ES-I3 (cell line): Measurements from ENCODE around the gene TIMM17B.
"Not testable (repeated sequence)": the region's sequence is repeated elsewhere in the genome, so short reads cannot be mapped to it uniquely, and the experiment has no call there.

ENCODE experiments used
- H3K36me3 ChIP-seq: 2 replicates; pipeline ENCODE4 v1.6.1; 2013; ENCODE audit warnings: mild to moderate bottlenecking, low read length, control low read depth, moderate library complexity; ENCODE audit not compliant: insufficient read depth
- H3K4me1 ChIP-seq: 2 replicates; pipeline ENCODE4 v1.6.1; 2013; ENCODE audit warnings: mild to moderate bottlenecking, control low read depth, low read length; ENCODE audit not compliant: insufficient read depth
- H3K9ac ChIP-seq: 2 replicates; pipeline ENCODE4 v1.6.1; 2013; ENCODE audit warnings: low read depth, mild to moderate bottlenecking, low read length, moderate library complexity
- H3K9me3 ChIP-seq: 2 replicates; pipeline ENCODE4 v1.6.1; 2013; ENCODE audit warnings: mild to moderate bottlenecking, low read length, moderate library complexity; ENCODE audit not compliant: control insufficient read depth, insufficient read depth

Gene TIMM17B

DNA sequence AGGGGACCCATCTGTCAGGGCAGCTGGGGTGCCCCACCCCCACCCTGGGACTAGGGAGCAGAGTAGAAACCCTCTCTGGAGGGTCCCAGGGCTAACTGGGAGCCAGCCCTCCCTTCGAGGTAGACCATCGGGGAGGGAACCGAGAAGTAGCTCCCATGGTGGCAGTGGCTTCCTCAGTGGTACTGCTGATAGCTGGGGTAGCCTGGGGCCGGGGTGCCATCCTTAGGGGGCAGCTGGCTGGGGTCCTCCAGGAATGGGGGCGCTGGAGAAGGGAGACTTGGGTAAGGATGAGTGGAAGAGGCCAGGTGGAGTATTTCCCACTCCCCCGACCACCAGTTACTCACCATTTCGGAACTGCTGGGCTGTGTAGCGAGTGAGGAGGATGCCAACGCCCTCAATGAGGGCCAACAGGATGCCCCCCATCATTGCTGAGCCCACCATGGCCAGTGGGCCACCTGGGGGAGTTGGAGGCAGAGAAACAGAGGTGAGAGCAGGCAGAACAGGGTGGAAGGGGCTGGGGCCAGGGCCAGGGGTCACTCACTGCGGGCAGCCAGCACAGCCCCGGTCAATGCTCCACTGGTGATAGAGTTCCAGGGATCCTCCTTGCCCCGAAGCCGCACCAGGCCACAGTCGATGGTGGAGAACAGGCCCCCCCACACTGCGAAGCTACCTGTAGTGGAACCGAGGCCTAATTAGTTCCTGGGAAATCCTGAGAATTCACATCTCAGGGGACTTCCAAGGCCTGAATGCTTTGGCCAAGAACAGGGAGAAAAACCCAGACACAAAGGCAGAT is 3.8 kb downstream of the TIMM17B start:
- Histone ChIP-seq H3K9me3 (no peaks in the 10 kb centered on the region), H3K4me1 (peaks cover 11% of the 10 kb centered on the region; the same call in 1 of the 2 replicates), H3K36me3 (no peaks in the 10 kb centered on the region; the same call in 1 of the 2 replicates), H3K9ac (no peak overlapping the region)

DNA sequence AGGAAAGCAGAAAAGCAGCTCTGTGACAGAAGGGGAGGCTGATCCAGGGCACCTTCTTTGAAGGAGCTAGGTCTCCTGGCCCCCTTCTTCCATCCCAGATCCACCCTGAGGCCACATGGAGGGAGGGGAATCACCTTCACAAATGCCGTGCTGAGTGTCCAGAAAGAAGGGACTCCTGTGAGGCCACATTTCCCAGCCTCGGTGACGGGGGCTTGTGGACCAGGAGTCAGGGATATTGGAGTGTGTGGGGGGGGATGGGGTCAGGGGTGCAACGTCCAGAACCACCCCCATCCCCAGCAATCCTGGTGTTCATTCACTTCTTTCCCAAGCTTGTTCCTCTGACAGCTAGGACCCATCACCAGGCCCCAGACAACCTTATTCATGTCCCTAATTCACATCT is 4.7 kb downstream of the TIMM17B start:
- H3K4me1 ChIP-seq: peaks cover 11% of the 10 kb centered on the region; the same call in 1 of the 2 replicates
- no peaks in the 10 kb centered on the region for H3K9me3 ChIP-seq
- H3K9ac ChIP-seq: no peak overlapping the region
- no peaks in the 10 kb centered on the region; the same call in 1 of the 2 replicates for H3K36me3 ChIP-seq

DNA sequence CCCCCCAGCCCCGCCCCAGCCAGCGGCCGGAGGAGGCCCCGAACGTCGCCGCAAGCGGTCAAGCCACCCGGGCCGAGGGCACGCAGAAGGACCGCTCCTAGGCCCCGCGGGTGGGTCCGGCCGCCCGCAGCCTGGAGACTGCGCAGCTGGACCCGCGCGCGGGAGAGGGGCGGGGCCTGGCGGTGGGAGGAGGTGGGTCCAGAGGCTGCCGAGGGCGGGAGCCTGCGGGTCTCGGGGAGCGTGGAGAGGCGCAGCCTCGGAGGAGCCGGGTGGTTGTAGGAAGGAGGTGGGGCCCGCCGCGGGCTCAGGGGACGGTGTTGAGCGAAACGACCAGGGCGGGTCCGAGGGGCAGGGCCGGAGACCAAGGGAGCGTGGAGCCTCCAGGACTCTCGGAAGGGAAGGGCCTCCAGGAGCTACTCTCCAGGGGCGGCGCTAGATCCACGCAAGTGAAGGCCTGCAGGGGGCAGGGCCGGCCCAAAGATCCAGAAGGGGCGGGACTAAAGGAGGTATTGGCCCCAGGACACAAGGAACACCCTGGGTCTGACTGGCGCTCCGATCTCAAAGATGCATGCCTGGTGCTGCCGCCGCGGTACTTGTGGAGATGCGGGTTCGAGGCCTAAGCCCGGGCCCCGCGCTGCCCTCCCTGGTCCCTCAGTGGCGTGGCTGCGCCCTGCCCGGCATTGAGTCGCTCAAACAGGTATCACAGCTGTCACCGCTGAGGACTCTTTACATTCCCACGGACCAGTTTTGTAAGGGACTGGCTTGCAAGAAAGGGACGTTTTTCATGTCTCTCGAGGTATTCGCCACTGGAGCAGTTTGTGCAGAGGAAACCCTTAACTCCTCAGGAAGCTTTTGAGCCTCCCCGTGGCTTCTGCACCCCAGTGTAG is 5.9 kb downstream of the TIMM17B start:
- Histone ChIP-seq H3K4me1 (peaks cover 11% of the 10 kb centered on the region; the same call in 1 of the 2 replicates), H3K9ac (peak overlapping the region; percentile 51), H3K9me3 (no peaks in the 10 kb centered on the region), H3K36me3 (no peaks in the 10 kb centered on the region; the same call in 1 of the 2 replicates)

DNA sequence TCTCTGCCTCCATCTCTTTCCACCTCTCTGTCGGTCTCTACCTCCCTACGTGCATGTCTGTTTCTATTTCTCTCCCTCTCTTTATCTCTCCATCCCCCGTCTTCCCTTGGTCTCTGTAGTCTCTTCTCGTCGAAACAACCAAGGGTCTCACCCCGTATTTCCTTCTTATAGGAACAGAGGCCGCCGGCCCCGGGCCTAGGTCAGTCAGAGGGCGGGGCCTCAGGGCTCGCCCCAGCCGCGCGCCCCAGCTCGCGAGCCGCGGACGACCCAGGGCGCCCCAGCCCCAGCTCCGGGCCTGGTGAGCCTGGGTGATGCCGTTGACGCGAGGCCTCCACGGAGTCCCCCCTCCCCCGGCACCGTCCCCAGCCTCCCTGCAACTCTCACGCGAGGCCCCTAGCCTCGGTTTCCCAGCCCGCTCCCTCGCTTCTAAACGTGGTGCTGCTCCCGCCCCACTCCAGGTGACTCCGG is 6.6 kb downstream of the TIMM17B start:
- no peaks in the 10 kb centered on the region; the same call in 1 of the 2 replicates for H3K36me3 ChIP-seq
- no peaks in the 10 kb centered on the region for H3K9me3 ChIP-seq
- peaks cover 11% of the 10 kb centered on the region; the same call in 1 of the 2 replicates for H3K4me1 ChIP-seq
- H3K9ac ChIP-seq: peak overlapping the region; percentile 51

DNA sequence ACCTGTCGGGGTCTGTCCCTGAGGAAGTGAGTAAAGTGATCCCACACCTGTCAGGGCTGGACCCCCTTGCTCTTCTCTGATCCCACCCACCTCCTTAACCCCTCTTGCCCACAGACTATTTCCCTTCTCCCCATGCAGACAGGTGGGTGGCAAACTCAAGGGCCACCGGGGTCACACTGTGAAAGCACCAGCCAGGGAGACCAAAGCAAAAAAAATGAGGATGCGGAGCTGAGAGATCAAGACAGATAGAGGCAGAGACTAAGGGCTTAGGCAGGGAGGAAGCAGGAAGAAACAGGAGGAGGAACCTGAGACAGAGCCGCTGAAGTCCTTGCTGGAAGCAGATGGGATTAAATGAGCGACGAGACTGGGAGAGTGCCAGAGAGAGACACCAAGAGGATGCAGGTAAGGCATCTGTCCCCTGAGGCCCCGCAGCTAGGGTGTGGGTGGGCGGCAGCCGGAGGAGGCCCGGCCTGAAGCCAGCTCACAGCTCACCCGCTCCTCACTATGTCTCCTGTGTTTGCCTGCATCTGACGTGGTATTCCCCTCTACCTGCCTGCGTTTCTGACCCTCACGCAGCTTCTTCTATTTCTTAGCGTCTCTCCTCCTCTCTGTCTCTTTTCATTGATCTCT is 7.2 kb downstream of the TIMM17B start:
- Histone ChIP-seq H3K9me3 (no peaks in the 10 kb centered on the region), H3K36me3 (no peaks in the 10 kb centered on the region; the same call in 1 of the 2 replicates), H3K9ac (peak overlapping the region; percentile 51; the same call in 1 of the 2 replicates), H3K4me1 (peaks cover 11% of the 10 kb centered on the region; the same call in 1 of the 2 replicates)

DNA sequence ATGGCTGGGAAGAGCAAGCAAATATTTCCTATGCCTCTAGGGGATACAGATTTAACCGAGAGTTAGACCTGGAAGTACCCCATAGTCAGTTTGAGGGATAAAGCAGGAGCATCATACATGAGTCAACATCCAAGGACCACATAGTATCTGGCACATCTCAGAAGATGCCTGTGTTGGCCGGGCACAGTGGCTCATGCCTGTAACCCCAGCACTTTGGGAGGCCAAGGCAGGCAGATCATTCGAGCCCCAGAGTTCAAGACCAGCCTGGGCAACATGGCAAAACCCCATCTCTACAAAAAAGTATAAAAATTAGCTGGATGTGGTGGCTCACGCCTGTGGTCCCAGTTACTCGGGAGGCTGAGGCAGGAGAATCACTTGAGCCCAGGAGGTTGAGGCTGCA is 11.0 kb downstream of the TIMM17B start:
- H3K36me3 ChIP-seq, H3K9me3 ChIP-seq, H3K9ac ChIP-seq: not testable (repeated sequence)
- peaks cover 11% of the 10 kb centered on the region; the same call in 1 of the 2 replicates for H3K4me1 ChIP-seq

DNA sequence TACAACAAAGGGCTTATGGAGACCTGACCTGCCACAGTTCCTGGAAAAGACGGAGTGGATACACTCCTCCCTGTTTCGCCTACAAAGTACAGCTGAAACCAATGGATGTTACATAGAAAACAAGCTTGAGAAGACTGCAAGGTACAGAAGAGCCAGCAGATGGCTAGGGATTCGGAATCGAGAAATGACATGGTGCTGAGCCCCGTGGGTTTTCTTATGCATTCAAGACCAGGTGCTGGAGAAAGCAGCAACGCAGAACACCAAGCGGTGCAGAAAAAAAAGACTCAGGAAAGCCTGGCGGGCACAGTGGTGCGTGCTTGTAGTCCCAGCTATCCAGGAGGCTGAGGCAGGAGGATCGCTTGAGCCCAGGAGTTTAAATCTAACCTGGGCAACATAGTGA is 13.8 kb downstream of the TIMM17B start:
- no peak overlapping the region for H3K9ac ChIP-seq
- H3K36me3 ChIP-seq: no peaks in the 10 kb centered on the region
- no peaks in the 10 kb centered on the region for H3K4me1 ChIP-seq
- H3K9me3 ChIP-seq: no peaks in the 10 kb centered on the region

DNA sequence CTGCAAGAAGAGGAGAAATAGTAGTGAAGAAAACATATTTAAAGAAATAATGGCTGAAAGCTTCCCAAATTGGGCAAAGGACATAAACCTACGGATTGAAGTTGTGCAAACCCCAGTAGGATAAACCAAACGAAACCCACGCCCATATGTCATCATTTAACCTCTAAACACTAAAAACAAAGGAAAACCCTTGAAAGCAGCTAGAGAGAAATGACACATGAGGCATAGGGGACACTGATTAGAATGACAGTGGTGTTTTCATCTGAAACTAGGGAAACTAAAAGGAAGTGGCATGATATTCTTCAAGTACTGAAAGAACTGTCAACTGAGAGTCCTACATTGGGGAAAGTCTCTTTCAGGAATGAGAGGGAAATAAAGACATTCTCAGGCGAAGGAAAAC is 20.6 kb downstream of the TIMM17B start:
- not testable (repeated sequence) for H3K36me3 ChIP-seq, H3K4me1 ChIP-seq, H3K9me3 ChIP-seq

DNA sequence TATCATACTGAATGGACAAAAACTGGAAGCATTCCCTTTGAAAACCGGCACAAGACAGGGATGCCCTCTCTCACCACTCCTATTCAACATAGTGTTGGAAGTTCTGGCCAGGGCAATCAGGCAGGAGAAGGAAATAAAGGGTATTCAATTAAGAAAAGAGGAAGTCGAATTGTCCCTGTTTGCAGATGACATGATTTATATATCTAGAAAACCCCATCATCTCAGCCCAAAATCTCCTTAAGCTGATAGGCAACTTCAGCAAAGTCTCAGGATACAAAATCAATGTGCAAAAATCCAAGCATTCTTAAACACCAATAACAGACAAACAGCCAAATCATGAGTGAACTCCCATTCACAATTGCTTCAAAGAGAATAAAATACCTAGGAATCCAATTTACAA is 25.6 kb downstream of the TIMM17B start:
- not testable (repeated sequence) for H3K9me3 ChIP-seq, H3K4me1 ChIP-seq, H3K9ac ChIP-seq, H3K36me3 ChIP-seq

More for the DNA sequence above, 20.6 kb downstream of the TIMM17B start:
- H3K9ac ChIP-seq: not testable (repeated sequence)

DNA sequence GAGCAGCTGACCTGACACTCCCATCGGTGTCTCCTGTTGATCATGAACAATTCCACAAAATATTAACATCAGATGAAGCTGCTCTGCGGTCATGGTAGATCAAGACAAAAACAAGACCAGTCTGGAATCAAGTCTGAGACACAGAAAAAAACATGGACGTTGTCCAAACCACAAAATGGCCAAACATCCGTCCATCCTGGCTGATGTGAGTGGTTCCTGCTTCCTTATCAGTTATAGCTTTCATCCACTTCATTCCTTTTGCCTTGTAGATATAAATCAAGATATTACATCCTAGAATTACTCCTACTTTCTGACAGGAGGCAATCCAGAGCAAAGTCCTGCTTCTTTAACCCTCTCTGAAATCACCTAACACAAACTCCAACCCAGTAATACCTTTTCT is 33.4 kb downstream of the TIMM17B start:
- H3K9ac ChIP-seq: no peak overlapping the region
- H3K9me3 ChIP-seq: no peaks in the 10 kb centered on the region
- no peaks in the 10 kb centered on the region for H3K4me1 ChIP-seq
- no peaks in the 10 kb centered on the region for H3K36me3 ChIP-seq

DNA sequence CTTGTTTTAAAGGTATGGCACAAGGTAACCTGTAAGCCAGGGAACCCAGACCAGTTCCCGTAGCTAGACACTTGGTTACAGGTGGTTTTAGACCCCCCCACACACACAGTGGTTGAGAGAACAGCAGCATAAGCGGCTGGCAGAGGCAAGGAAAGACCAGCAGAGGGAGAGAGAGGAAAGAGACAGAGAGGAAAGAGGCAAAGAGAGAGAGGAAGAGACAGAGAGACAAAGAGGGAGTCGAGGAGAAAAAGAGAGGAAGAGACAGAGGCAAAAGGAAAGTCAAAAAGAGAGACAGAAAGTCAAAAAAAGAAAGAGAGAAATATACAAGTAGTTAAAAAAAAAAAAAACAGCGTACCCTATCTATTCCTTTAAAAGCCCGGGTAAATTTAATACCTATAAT is 42.7 kb downstream of the TIMM17B start:
- H3K36me3 ChIP-seq: no peaks in the 10 kb centered on the region
- H3K4me1 ChIP-seq: no peaks in the 10 kb centered on the region
- peaks cover 7% of the 10 kb centered on the region; the same call in 1 of the 2 replicates for H3K9me3 ChIP-seq
- no peak overlapping the region for H3K9ac ChIP-seq

DNA sequence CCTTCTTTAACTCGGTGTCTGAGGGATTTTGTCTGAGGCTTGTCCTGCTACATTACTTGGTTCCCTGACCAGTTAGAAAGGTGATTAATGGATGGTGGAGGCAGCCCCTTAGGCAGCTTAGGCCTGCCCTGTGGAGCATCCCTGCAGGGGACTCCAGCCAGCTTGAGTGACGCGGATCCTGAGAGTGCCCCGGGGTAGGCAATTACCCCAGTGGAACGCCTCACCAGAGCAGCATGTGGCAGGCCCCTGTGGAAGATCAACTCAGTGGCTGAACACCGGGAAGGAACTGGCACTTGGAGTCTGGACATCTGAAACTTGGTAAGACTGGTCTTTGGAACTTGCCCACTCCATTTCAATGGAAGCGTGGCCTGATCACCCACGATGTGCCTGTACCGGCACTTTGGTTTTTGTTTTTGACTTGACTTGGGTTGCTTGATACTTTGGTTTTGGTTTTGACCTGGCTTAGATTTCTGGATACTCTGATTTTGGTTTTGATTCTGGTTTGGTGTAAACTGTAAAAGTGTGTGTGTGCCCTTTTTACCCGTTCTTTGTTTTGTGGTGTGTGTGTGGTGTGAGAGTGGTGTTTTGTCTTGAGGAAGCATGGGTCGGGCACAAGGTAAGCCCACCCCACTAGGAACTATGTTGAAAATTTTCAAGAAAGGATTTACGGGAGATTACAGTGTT is 43.3 kb downstream of the TIMM17B start:
- H3K4me1 ChIP-seq, H3K9ac ChIP-seq, H3K9me3 ChIP-seq, H3K36me3 ChIP-seq: not testable (repeated sequence)

DNA sequence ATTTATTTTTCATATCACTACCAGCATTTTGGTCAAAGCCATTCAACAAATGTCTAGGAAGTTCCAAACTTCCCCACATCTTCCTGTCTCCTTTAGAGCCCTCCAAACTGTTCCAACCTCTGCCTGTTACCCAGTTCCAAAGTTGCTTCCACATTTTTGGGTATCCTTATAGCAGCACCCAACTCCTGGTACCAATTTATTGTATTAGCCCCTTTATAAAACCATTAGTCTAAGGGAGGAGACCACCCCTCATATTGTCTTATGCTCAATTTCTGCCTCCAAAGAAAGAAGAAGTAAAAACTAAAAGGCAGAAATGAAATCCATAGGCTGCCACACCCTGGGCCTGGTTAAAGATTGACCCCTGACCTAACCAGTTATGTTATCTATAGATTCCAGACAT is 44.1 kb downstream of the TIMM17B start:
- not testable (repeated sequence) for H3K4me1 ChIP-seq, H3K9ac ChIP-seq, H3K36me3 ChIP-seq, H3K9me3 ChIP-seq

DNA sequence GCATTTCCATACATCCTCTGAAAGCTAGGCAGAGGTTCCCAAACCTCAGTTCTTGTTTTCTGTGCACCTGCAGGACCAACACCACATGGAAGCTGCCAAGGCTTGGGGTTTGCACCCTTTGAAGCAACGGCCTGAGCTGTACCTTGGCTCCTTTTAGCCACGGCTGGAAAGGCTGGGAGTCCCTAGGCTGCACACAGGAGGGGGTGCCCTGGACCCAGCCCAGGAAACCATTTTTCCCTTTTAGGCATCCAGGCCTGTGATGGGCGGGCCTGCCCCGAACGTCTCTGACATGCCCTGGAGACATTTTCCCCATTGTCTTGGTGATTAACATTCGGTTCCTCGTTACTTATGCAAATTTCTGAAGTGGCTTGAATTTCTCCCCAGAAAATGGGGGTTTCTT is 44.7 kb downstream of the TIMM17B start:
- H3K4me1 ChIP-seq: no peaks in the 10 kb centered on the region
- H3K36me3 ChIP-seq: no peaks in the 10 kb centered on the region
- no peak overlapping the region for H3K9ac ChIP-seq
- H3K9me3 ChIP-seq: peaks cover 7% of the 10 kb centered on the region; the same call in 1 of the 2 replicates
